ENCODE measurements around the gene FN3KRP. TPM values are rescaled to one million over a fixed set of nuclear protein-coding genes. Genes with fewer than 3 reads are reported as not detected.

FN3KRP gene
- total RNA-seq, 1 donor, result 18.7 TPM

GRCh38 chr17:82709676-82710498 lies 6.6 kb upstream of the FN3KRP start:
- no peak for TF ChIP-seq CTCF (IDR thresholded peaks at IDR 0.05; ENCODE audit: insufficient read depth, low read length)
- H3K4me3 ChIP-seq (ENCODE audit: low read depth, low read length), result no peak overlapping the region
- DNase-seq (ENCODE audit: low read depth), result no peak

- no peak overlapping the region for H3K4me3 ChIP-seq (ENCODE audit: low read depth, low read length)
- no peak for DNase-seq (ENCODE audit: low read depth)
Measured at GRCh38 chr17:82710499-82711232, 5.8 kb upstream of the FN3KRP start.

GRCh38 chr17:82713071-82713723 lies 3.3 kb upstream of the FN3KRP start:
- TF ChIP-seq CTCF (IDR thresholded peaks at IDR 0.05; ENCODE audit: insufficient read depth, low read length), result no peak
- H3K4me3 ChIP-seq (ENCODE audit: low read depth, low read length), result no peak overlapping the region
- DNase-seq (ENCODE audit: low read depth), result no peak

More at GRCh38 chr17:82710499-82711232, 5.8 kb upstream of the FN3KRP start:
- TF ChIP-seq CTCF (IDR thresholded peaks at IDR 0.05; ENCODE audit: insufficient read depth, low read length), result no peak

- TF ChIP-seq CTCF (IDR thresholded peaks at IDR 0.05; ENCODE audit: insufficient read depth, low read length), result no peak
- DNase-seq (ENCODE audit: low read depth), result no peak
Measured at GRCh38 chr17:82718986-82719685, 2.6 kb downstream of the FN3KRP start.

GRCh38 chr17:82720204-82720603 lies 3.7 kb downstream of the FN3KRP start:
- TF ChIP-seq CTCF (IDR thresholded peaks at IDR 0.05; ENCODE audit: insufficient read depth, low read length), result no peak
- H3K4me3 ChIP-seq (ENCODE audit: low read depth, low read length), result no peak overlapping the region
- DNase-seq (ENCODE audit: low read depth), result no peak

More at GRCh38 chr17:82718986-82719685, 2.6 kb downstream of the FN3KRP start:
- no peak overlapping the region for H3K4me3 ChIP-seq (ENCODE audit: low read depth, low read length)

- no peak for TF ChIP-seq CTCF (IDR thresholded peaks at IDR 0.05; ENCODE audit: insufficient read depth, low read length)
- no peak overlapping the region for H3K4me3 ChIP-seq (ENCODE audit: low read depth, low read length)
- no peak for DNase-seq (ENCODE audit: low read depth)
Measured at GRCh38 chr17:82722341-82723013, 6.0 kb downstream of the FN3KRP start.

Measured in fibroblast of the aortic adventitia (primary cell).